Measurements from ENCODE around the gene CDK17.

Gene CDK17

GRCh38 chr12:96261557-96261956, 138.7 kb downstream of the CDK17 start:
- DNase-seq (ENCODE audit: low read depth), result no peak

- no peak for DNase-seq (ENCODE audit: low read depth)
Observed at GRCh38 chr12:96260644-96261043, 139.6 kb downstream of the CDK17 start.

- DNase-seq (ENCODE audit: low read depth), result no peak
Observed at GRCh38 chr12:96260231-96260630, 140.0 kb downstream of the CDK17 start.

GRCh38 chr12:96258104-96258961, 141.9 kb downstream of the CDK17 start:
- DNase-seq (ENCODE audit: low read depth), result no peak

GRCh38 chr12:96257550-96258103, 142.6 kb downstream of the CDK17 start:
- DNase-seq (ENCODE audit: low read depth), result no peak

GRCh38 chr12:96256672-96257361, 143.4 kb downstream of the CDK17 start:
- no peak for DNase-seq (ENCODE audit: low read depth)

- no peak for DNase-seq (ENCODE audit: low read depth)
Observed at GRCh38 chr12:96255077-96255476, 145.2 kb downstream of the CDK17 start.

GRCh38 chr12:96250119-96250685, 150.0 kb downstream of the CDK17 start:
- no peak for DNase-seq (ENCODE audit: low read depth)

GRCh38 chr12:96249196-96250118, 150.8 kb downstream of the CDK17 start:
- DNase-seq (ENCODE audit: low read depth), result no peak

- no peak for DNase-seq (ENCODE audit: low read depth)
Observed at GRCh38 chr12:96248136-96248931, 151.9 kb downstream of the CDK17 start.

- DNase-seq (ENCODE audit: low read depth), result no peak
Observed at GRCh38 chr12:96247563-96247962, 152.7 kb downstream of the CDK17 start.

GRCh38 chr12:96246926-96247505, 153.2 kb downstream of the CDK17 start:
- no peak for DNase-seq (ENCODE audit: low read depth)

GRCh38 chr12:96244826-96245225, 155.4 kb downstream of the CDK17 start:
- DNase-seq (ENCODE audit: low read depth), result no peak

- DNase-seq (ENCODE audit: low read depth), result no peak
Observed at GRCh38 chr12:96242597-96242996, 157.6 kb downstream of the CDK17 start.

- peak; percentile 42 for DNase-seq (ENCODE audit: low read depth)
Observed at GRCh38 chr12:96241846-96242256, 158.4 kb downstream of the CDK17 start.

GRCh38 chr12:96241431-96241830, 158.8 kb downstream of the CDK17 start:
- no peak for DNase-seq (ENCODE audit: low read depth)

- DNase-seq (ENCODE audit: low read depth), result no peak
Observed at GRCh38 chr12:96240656-96241055, 159.6 kb downstream of the CDK17 start.

GRCh38 chr12:96239711-96240635, 160.3 kb downstream of the CDK17 start:
- no peak for DNase-seq (ENCODE audit: low read depth)

- DNase-seq (ENCODE audit: low read depth), result no peak
Observed at GRCh38 chr12:96238336-96239047, 161.7 kb downstream of the CDK17 start.

Measured in activated T-cell treated with anti-CD3 and anti-CD28 coated beads for 24 hours (primary cell).